HepG2 (cell line): Measurements from ENCODE around the gene DIS3L2. TPM values are rescaled to one million over a fixed set of nuclear protein-coding genes. Genes with fewer than 3 reads are reported as not detected.

Source experiments
- ATAC-seq: fragments of 200-7000 bp; cut with Tn5 transposase; 3 replicates; pipeline ENCODE4 v1.9.1; 2020; ENCODE audit warnings: mild to moderate bottlenecking, moderate library complexity
- BruUV-seq: library from RNA; stranded (reverse); fragments of 400-500 nt; replicated peaks from 2 replicates; lab custom pipeline; 2021; lab: Mats Ljungman, UMichigan
- CTCF ChIA-PET: fragments of 300-600 bp; formaldehyde crosslinking; extraction: SDS; loops from one replicate; lab custom pipeline; 2021; ENCODE audit warnings: low total read pairs, inconsistent platforms, low intra/inter-chr PET ratio; lab: Yijun Ruan, JAX
- POLR2A ChIA-PET: fragments of 350-600 bp; sonication (Branson Sonifier 250); formaldehyde crosslinking; loops from one replicate; lab custom pipeline; 2020; ENCODE audit warnings: antibody characterized with exemption, inconsistent platforms; lab: Yijun Ruan, JAX
- DNase-seq: peaks from one replicate; pipeline ENCODE4 v3.0.0-alpha.2; 2015; ENCODE audit warnings: low spot score
- FAIRE-seq: peaks from 3 replicates; lab custom pipeline; 2011; peaks lifted over from hg19 to GRCh38; lab: Jason Lieb, UNC
- H2AFZ ChIP-seq: one replicate; pipeline ENCODE4 v1.6.1; 2011; ENCODE audit warnings: low read length, inconsistent platforms
- H3K27ac ChIP-seq: fragments of 300-600 bp; 3 replicates; pipeline ENCODE4 v1.8.0; 2011; ENCODE audit warnings: mixed run types, mild to moderate bottlenecking, mixed read lengths, low read length, inconsistent platforms; ENCODE audit not compliant: insufficient read depth; ENCODE audit errors: extremely low read length
- H3K27me3 ChIP-seq, 2 experiments: fragments of 200-600 bp in 1 of 2; 2 replicates in 1 of 2; 3 replicates in 1 of 2; pipeline versions ENCODE4 v1.6.0 to v1.8.0; 2011; ENCODE audit warnings: low read length in 2 of 2, mild to moderate bottlenecking in 2 of 2, moderate library complexity in 2 of 2, inconsistent platforms in 1 of 2; ENCODE audit not compliant: insufficient read depth in 2 of 2, control insufficient read depth in 1 of 2
- H3K36me3 ChIP-seq, 2 experiments: fragments of 200-600 bp in 1 of 2; replicated peaks in 1 of 2; 2 replicates in 1 of 2; 3 replicates in 1 of 2; pipeline versions ENCODE4 v1.5.1 to v1.8.0; 2011; ENCODE audit warnings: low read length in 2 of 2, inconsistent platforms in 1 of 2; ENCODE audit not compliant: insufficient read depth in 2 of 2, control insufficient read depth in 1 of 2
- H3K4me1 ChIP-seq: 2 replicates; pipeline ENCODE4 v1.5.1; 2012; ENCODE audit warnings: low read length, inconsistent platforms; ENCODE audit not compliant: insufficient read depth
- H3K4me2 ChIP-seq: 2 replicates; pipeline ENCODE4 v1.6.0; 2011; ENCODE audit warnings: low read depth, low read length, inconsistent platforms
- H3K4me3 ChIP-seq, 3 experiments: fragments of 200-600 bp in 1 of 3; sonication (generic), shearing (Covaris generic) in 1 of 3; replicated peaks in 1 of 3; 2 replicates each; pipeline ENCODE4 v1.5.1; 2011 to 2016; ENCODE audit warnings: low read length in 3 of 3, inconsistent platforms in 2 of 3, low read depth in 2 of 3, mild to moderate bottlenecking in 2 of 3, control low read depth in 1 of 3, mixed read lengths in 1 of 3; ENCODE audit not compliant: insufficient read depth in 1 of 3
- H3K79me2 ChIP-seq: one replicate; pipeline ENCODE4 v1.6.1; 2011; ENCODE audit warnings: low read length, inconsistent platforms; ENCODE audit not compliant: insufficient read depth
- H3K9ac ChIP-seq: 2 replicates; pipeline ENCODE4 v1.6.0; 2011; ENCODE audit warnings: mild to moderate bottlenecking, low read depth, low read length, inconsistent platforms; ENCODE audit not compliant: insufficient read depth
- H3K9me3 ChIP-seq: 2 replicates; pipeline ENCODE4 v1.5.1; 2012; ENCODE audit warnings: mild to moderate bottlenecking, low read length
- H4K20me1 ChIP-seq: 2 replicates; pipeline ENCODE4 v1.6.0; 2011; ENCODE audit warnings: inconsistent platforms, mild to moderate bottlenecking, low read length, moderate library complexity; ENCODE audit not compliant: insufficient read depth
- ARNT ChIP-seq: fragments of 450-650 bp; IDR thresholded peaks from 2 replicates; pipeline ENCODE4 v1.6.1; 2017
- CEBPG ChIP-seq: IDR thresholded peaks from 2 replicates; pipeline ENCODE4 v1.6.1; 2016
- KAT7 ChIP-seq: IDR thresholded peaks from 2 replicates; pipeline ENCODE4 v1.6.1; 2018; ENCODE audit warnings: borderline replicate concordance, missing compliant biosample characterization
- KDM1A ChIP-seq: IDR thresholded peaks from 2 replicates; pipeline ENCODE4 v1.6.1; 2016; ENCODE audit warnings: missing compliant biosample characterization
- KIAA2018 ChIP-seq: sonication (generic); formaldehyde crosslinking; IDR thresholded peaks from 2 replicates; pipeline ENCODE4 v1.5.0; 2020; ENCODE audit warnings: mild to moderate bottlenecking, missing genetic modification reagents, borderline replicate concordance
- KLF15 ChIP-seq: sonication (generic); formaldehyde crosslinking; IDR thresholded peaks from 2 replicates; pipeline ENCODE4 v1.8.1; 2023; ENCODE audit warnings: borderline replicate concordance, mild to moderate bottlenecking, inconsistent platforms, missing genetic modification reagents, mixed read lengths
- MEF2D ChIP-seq: sonication (generic); formaldehyde crosslinking; IDR thresholded peaks from 2 replicates; pipeline ENCODE4 v1.5.1; 2020; ENCODE audit warnings: mild to moderate bottlenecking, missing genetic modification reagents
- RARG ChIP-seq: sonication (generic); formaldehyde crosslinking; IDR thresholded peaks from 2 replicates; pipeline ENCODE4 v1.4.0; 2020; ENCODE audit warnings: low read depth, mild to moderate bottlenecking, missing genetic modification reagents
- SETDB1 ChIP-seq: sonication (generic); formaldehyde crosslinking; IDR thresholded peaks from 2 replicates; pipeline ENCODE4 v1.5.1; 2020; ENCODE audit warnings: missing genetic modification reagents, mild to moderate bottlenecking, borderline replicate concordance
- SOX5 ChIP-seq: IDR thresholded peaks from 2 replicates; pipeline ENCODE4 v1.6.1; 2016; ENCODE audit warnings: borderline replicate concordance
- ZNF34 ChIP-seq: sonication (generic); formaldehyde crosslinking; IDR thresholded peaks from 2 replicates; pipeline ENCODE4 v1.4.0; 2020; ENCODE audit warnings: mild to moderate bottlenecking, missing genetic modification reagents, borderline replicate concordance
- ZNF431 ChIP-seq: sonication (generic); formaldehyde crosslinking; IDR thresholded peaks from 2 replicates; pipeline ENCODE4 v1.9.0; 2022; ENCODE audit warnings: missing genetic modification reagents, low read depth, mild to moderate bottlenecking, borderline replicate concordance
- ZNF567 ChIP-seq: sonication (generic); formaldehyde crosslinking; IDR thresholded peaks from 2 replicates; pipeline ENCODE4 v1.8.1; 2023; ENCODE audit warnings: mild to moderate bottlenecking, missing genetic modification reagents, borderline replicate concordance
- ZNF580 ChIP-seq: IDR thresholded peaks from 2 replicates; pipeline ENCODE4 v1.6.1; 2016; ENCODE audit warnings: low read depth, borderline replicate concordance
- ZNF879 ChIP-seq: sonication (generic); formaldehyde crosslinking; IDR thresholded peaks from 2 replicates; pipeline ENCODE4 v1.8.1; 2023; ENCODE audit warnings: missing genetic modification reagents
- ZSCAN12 ChIP-seq: sonication (generic); formaldehyde crosslinking; IDR thresholded peaks from 2 replicates; pipeline ENCODE4 v1.9.0; 2021; ENCODE audit warnings: mild to moderate bottlenecking, missing genetic modification reagents
- WGBS: methylation state at CpG from one replicate; pipeline ENCODE4 v1.1.6; 2017; ENCODE audit warnings: low lambda C conversion rate; 5-methylcytosine and 5-hydroxymethylcytosine counted together
- in situ Hi-C: cut with HindIII; loops from 2 replicates; pipeline ENCODE4 v1.10.0; 2017; ENCODE audit warnings: low pct_unique_long_range_greater_than_20kb; ENCODE audit not compliant: extremely low pct_ligation_motif_present
- intact Hi-C: fragments of 100-400 bp; cut with micrococcal nuclease; formaldehyde crosslinking; loops from one replicate; pipeline ENCODE4 v1.10.0; 2022; ENCODE audit not compliant: unreplicated experiment
- polyA plus RNA-seq, 8 experiments: library from polyadenylated mRNA; depleted of rRNA in 3 of 8; stranded (reverse) in 7 of 8; unstranded in 1 of 8; fragments of >200 nt; fragmentation: Illumina TruSeq in 4 of 8; extraction: Trizol in 4 of 8; gene quantifications; 2 replicates each; pipeline versions ENCODE4 v1.2.1 to v1.2.3, GENCODE V29; 2011 to 2016; ENCODE audit warnings: low read depth in 4 of 8, missing spikeins in 1 of 8, mixed read lengths in 1 of 8; ENCODE audit not compliant: insufficient read depth in 1 of 8
- total RNA-seq, 5 experiments: library from RNA; depleted of rRNA; stranded (reverse); fragments of >200 nt; fragmentation: Illumina TruSeq; extraction: Trizol; gene quantifications; 2 replicates each; pipeline ENCODE4 v1.2.3, GENCODE V29; 2016; ENCODE audit warnings: low read depth in 1 of 5
- TF ChIP-seq, protein P1 (sequence below): sonication (generic); formaldehyde crosslinking; IDR thresholded peaks from 2 replicates; pipeline ENCODE4 v1.9.0; 2022; ENCODE audit warnings: missing genetic modification reagents, mild to moderate bottlenecking, borderline replicate concordance

DIS3L2 gene
- total and polyA plus RNA-seq, 2 of the 13 experiments (the other 11 are each of a cell fraction or from before 2014, with no cell fraction given) = 7.0 to 23.9 TPM

- no peaks in the 10 kb centered on the region for H3K27me3 ChIP-seq
- H3K4me3 ChIP-seq = no peak overlapping the region
- CTCF ChIA-PET = no interaction called here
- ATAC-seq (no peak), DNase-seq (no peak), FAIRE-seq (no peak)
- no peak overlapping the region for H3K27ac ChIP-seq
- in situ Hi-C loops = no loop called here
- POLR2A ChIA-PET = no interaction called here
- H4K20me1 ChIP-seq = no peaks in the 10 kb centered on the region
- H3K79me2 ChIP-seq = no peaks in the 10 kb centered on the region
- no peak overlapping the region for H2AFZ ChIP-seq
- intact Hi-C loops = no loop called here
- WGBS = 100% methylated on average over 2 of the region's 2 CpGs
- no peaks in the 10 kb centered on the region for H3K9me3 ChIP-seq
- no TSS peak for BruUV-seq
- H3K9ac ChIP-seq = no peak overlapping the region
- no peaks in the 10 kb centered on the region for H3K36me3 ChIP-seq
- H3K4me1 ChIP-seq = no peaks in the 10 kb centered on the region
- no peak overlapping the region for H3K4me2 ChIP-seq
- no peak for TF ChIP-seq ZNF879
- no peak for TF ChIP-seq KIAA2018 (CRISPR knock-in tag)
- TF ChIP-seq CEBPG (CRISPR knock-in tag) = no peak
- TF ChIP-seq SETDB1 (CRISPR knock-in tag) = no peak
- no peak for TF ChIP-seq MEF2D
- TF ChIP-seq KDM1A (CRISPR knock-in tag) = no peak
- TF ChIP-seq, protein P1, sequence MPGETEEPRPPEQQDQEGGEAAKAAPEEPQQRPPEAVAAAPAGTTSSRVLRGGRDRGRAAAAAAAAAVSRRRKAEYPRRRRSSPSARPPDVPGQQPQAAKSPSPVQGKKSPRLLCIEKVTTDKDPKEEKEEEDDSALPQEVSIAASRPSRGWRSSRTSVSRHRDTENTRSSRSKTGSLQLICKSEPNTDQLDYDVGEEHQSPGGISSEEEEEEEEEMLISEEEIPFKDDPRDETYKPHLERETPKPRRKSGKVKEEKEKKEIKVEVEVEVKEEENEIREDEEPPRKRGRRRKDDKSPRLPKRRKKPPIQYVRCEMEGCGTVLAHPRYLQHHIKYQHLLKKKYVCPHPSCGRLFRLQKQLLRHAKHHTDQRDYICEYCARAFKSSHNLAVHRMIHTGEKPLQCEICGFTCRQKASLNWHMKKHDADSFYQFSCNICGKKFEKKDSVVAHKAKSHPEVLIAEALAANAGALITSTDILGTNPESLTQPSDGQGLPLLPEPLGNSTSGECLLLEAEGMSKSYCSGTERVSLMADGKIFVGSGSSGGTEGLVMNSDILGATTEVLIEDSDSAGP (CRISPR knock-in tag) = no peak
- TF ChIP-seq SOX5 (CRISPR knock-in tag) = no peak
- TF ChIP-seq RARG = no peak
- TF ChIP-seq KAT7 (CRISPR knock-in tag) = no peak
- TF ChIP-seq ZNF580 (CRISPR knock-in tag) = no peak
- TF ChIP-seq ZNF567 (CRISPR knock-in tag) = no peak
- TF ChIP-seq ZNF431 (CRISPR knock-in tag) = no peak
- no peak for TF ChIP-seq KLF15 (CRISPR knock-in tag)
- no peak for TF ChIP-seq ARNT
- no peak for TF ChIP-seq ZNF34 (CRISPR knock-in tag)
- no peak for TF ChIP-seq ZSCAN12 (CRISPR knock-in tag)
Observed at GRCh38 chr2:232053777-232054176, 92.3 kb downstream of the DIS3L2 start.
